HCT116 (cell line): ENCODE measurements around the gene DMD. TPM values are rescaled to one million over a fixed set of nuclear protein-coding genes. Genes with fewer than 3 reads are reported as not detected.

Experiments used
- ATAC-seq: fragments of 200-7000 bp; cut with Tn5 transposase; 2 replicates; pipeline ENCODE4 v1.9.1; 2020; ENCODE audit warnings: mild to moderate bottlenecking, moderate library complexity
- BruUV-seq: library from RNA; stranded (reverse); fragments of 400-500 nt; replicated peaks from 2 replicates; lab custom pipeline; 2021; lab: Mats Ljungman, UMichigan
- CTCF ChIA-PET: fragments of 300-600 bp; sonication (Branson Sonifier 250); formaldehyde crosslinking; loops from one replicate; lab custom pipeline; 2021; ENCODE audit warnings: antibody characterized with exemption; lab: Charles Lee
- POLR2A ChIA-PET: fragments of 300-600, 350-600 bp; sonication (Branson Sonifier 250); formaldehyde crosslinking; loops from one replicate; lab custom pipeline; 2021; ENCODE audit warnings: antibody characterized with exemption; lab: Charles Lee
- RAD21 ChIA-PET, 2 experiments: fragments of 300-600 bp; sonication (Branson Sonifier 250); formaldehyde crosslinking; loops; one replicate each; lab custom pipeline; 2023; ENCODE audit warnings: low total read pairs in 2 of 2; ENCODE audit not compliant: uncharacterized antibody in 2 of 2, unreplicated experiment in 2 of 2, low non-redundant PET in 1 of 2; lab: Charles Lee
- DNase-seq: peaks from one replicate; pipeline ENCODE4 v3.0.0-alpha.2; 2010; ENCODE audit warnings: low read depth, low spot score
- H2AFZ ChIP-seq: fragments of 200-600 bp; shearing (Covaris generic), sonication (generic); 2 replicates; pipeline ENCODE4 v1.6.1; 2017; ENCODE audit warnings: low read depth, mixed run types, mixed read lengths, antibody characterized with exemption, low read length; ENCODE audit not compliant: poor library complexity, severe bottlenecking
- H3K27ac ChIP-seq: 2 replicates; pipeline ENCODE4 v1.5.1; 2012; ENCODE audit warnings: low read depth, low read length
- H3K27me3 ChIP-seq: fragments of 200-600 bp; sonication (generic); 2 replicates; pipeline ENCODE4 v1.6.1; 2016; ENCODE audit warnings: mixed run types, low read length, mixed read lengths; ENCODE audit not compliant: insufficient read depth
- H3K36me3 ChIP-seq, 2 experiments: fragments of 200-500 bp in 1 of 2; fragments of 200-600 bp in 1 of 2; sonication (Bioruptor generic) in 1 of 2; sonication (generic) in 1 of 2; 2 replicates each; pipeline versions ENCODE4 v1.5.1 to v1.6.1; 2014 to 2016; ENCODE audit warnings: low read length in 2 of 2, inconsistent platforms in 1 of 2, mixed read lengths in 1 of 2, mixed run types in 1 of 2; ENCODE audit not compliant: insufficient read depth in 2 of 2, control insufficient read depth in 1 of 2
- H3K4me1 ChIP-seq, 2 experiments: fragments of 200-600 bp in 1 of 2; sonication (generic) in 1 of 2; 2 replicates each; pipeline versions ENCODE4 v1.5.1 to v1.6.1; 2012 to 2017; ENCODE audit warnings: low read length in 2 of 2, inconsistent platforms in 1 of 2, mild to moderate bottlenecking in 1 of 2, mixed read lengths in 1 of 2, mixed run types in 1 of 2, moderate library complexity in 1 of 2; ENCODE audit not compliant: insufficient read depth in 2 of 2, control insufficient read depth in 1 of 2
- H3K4me2 ChIP-seq: fragments of 200-600 bp; sonication (generic); 2 replicates; pipeline ENCODE4 v1.6.1; 2017; ENCODE audit warnings: mixed run types, low read length, mixed read lengths
- H3K4me3 ChIP-seq, 2 experiments: fragments of 200-600 bp in 1 of 2; sonication (generic) in 1 of 2; replicated peaks in 1 of 2; 2 replicates each; pipeline ENCODE4 v1.5.1; 2011 to 2016; ENCODE audit warnings: low read length in 2 of 2, control low read depth in 1 of 2, low read depth in 1 of 2, mild to moderate bottlenecking in 1 of 2, mixed read lengths in 1 of 2, mixed run types in 1 of 2
- H3K79me2 ChIP-seq: fragments of 200-600 bp; sonication (generic); 2 replicates; pipeline ENCODE4 v1.6.1; 2017; ENCODE audit warnings: mild to moderate bottlenecking, mixed run types, low read length, moderate library complexity, mixed read lengths; ENCODE audit not compliant: insufficient read depth
- H3K9ac ChIP-seq: fragments of 200-600 bp; sonication (generic); 2 replicates; pipeline ENCODE4 v1.6.1; 2016; ENCODE audit warnings: low read length, mixed read lengths
- H3K9me2 ChIP-seq: fragments of 200-600 bp; sonication (generic), shearing (Covaris generic); 2 replicates; pipeline ENCODE4 v1.6.1; 2017; ENCODE audit warnings: mixed run types, mild to moderate bottlenecking, moderate library complexity; ENCODE audit not compliant: insufficient read depth
- H3K9me3 ChIP-seq, 2 experiments: fragments of 200-500 bp in 1 of 2; fragments of 200-600 bp in 1 of 2; sonication (Bioruptor generic) in 1 of 2; sonication (generic) in 1 of 2; 2 replicates each; pipeline ENCODE4 v1.6.1; 2014 to 2017; ENCODE audit warnings: low read length in 2 of 2, mixed read lengths in 2 of 2, inconsistent platforms in 1 of 2, low read depth in 1 of 2, mild to moderate bottlenecking in 1 of 2, mixed run types in 1 of 2, moderate library complexity in 1 of 2; ENCODE audit not compliant: control insufficient read depth in 1 of 2, insufficient read depth in 1 of 2
- H4K20me1 ChIP-seq: fragments of 200-600 bp; sonication (generic), shearing (Covaris generic); 2 replicates; pipeline ENCODE4 v1.6.1; 2017; ENCODE audit warnings: mixed run types, mild to moderate bottlenecking, moderate library complexity; ENCODE audit not compliant: insufficient read depth
- ATF3 ChIP-seq: IDR thresholded peaks from 2 replicates; pipeline ENCODE4 v1.6.1; 2012
- CEBPB ChIP-seq: IDR thresholded peaks from 2 replicates; pipeline ENCODE4 v1.6.1; 2012; ENCODE audit warnings: low read depth
- CTCF ChIP-seq, 3 experiments: fragments of 200-600 bp in 1 of 3; sonication (generic) in 1 of 3; IDR thresholded peaks in 2 of 3; conservative IDR thresholded peaks in 1 of 3; 2 replicates each; pipeline ENCODE4 v1.5.1; 2012 to 2017; ENCODE audit warnings: low read depth in 2 of 3, low read length in 2 of 3, antibody characterized with exemption in 1 of 3, borderline replicate concordance in 1 of 3, control low read depth in 1 of 3, mild to moderate bottlenecking in 1 of 3, mixed read lengths in 1 of 3, mixed run types in 1 of 3, moderate library complexity in 1 of 3; ENCODE audit not compliant: insufficient read depth in 1 of 3
- EGR1 ChIP-seq: IDR thresholded peaks from 2 replicates; pipeline ENCODE4 v1.6.1; 2012; ENCODE audit warnings: low read depth
- EZH2 ChIP-seq: fragments of 200-600 bp; sonication (generic); IDR thresholded peaks from 2 replicates; pipeline ENCODE4 v1.6.1; 2017; ENCODE audit warnings: antibody characterized with exemption, mixed run types
- FOSL1 ChIP-seq: IDR thresholded peaks from 2 replicates; pipeline ENCODE4 v1.6.1; 2012; ENCODE audit warnings: low read depth
- JUND ChIP-seq: IDR thresholded peaks from 2 replicates; pipeline ENCODE4 v1.6.1; 2012
- MAX ChIP-seq: IDR thresholded peaks from 2 replicates; pipeline ENCODE4 v1.6.1; 2012
- POLR2A ChIP-seq: IDR thresholded peaks from 2 replicates; pipeline ENCODE4 v1.7.0; 2011; ENCODE audit warnings: borderline replicate concordance; ENCODE audit not compliant: insufficient read depth, insufficient read length; ENCODE audit errors: extremely low read depth
- POLR2AphosphoS5 ChIP-seq: IDR thresholded peaks from 2 replicates; pipeline ENCODE4 v1.6.1; 2011; ENCODE audit warnings: mild to moderate bottlenecking, low read depth, low read length, moderate library complexity
- RAD21 ChIP-seq: IDR thresholded peaks from 2 replicates; pipeline ENCODE4 v1.6.1; 2012; ENCODE audit warnings: low read depth, mild to moderate bottlenecking
- REST ChIP-seq: IDR thresholded peaks from 2 replicates; pipeline ENCODE4 v1.6.1; 2012; ENCODE audit warnings: low read depth
- SIN3A ChIP-seq: IDR thresholded peaks from 2 replicates; pipeline ENCODE4 v1.6.1; 2012; ENCODE audit warnings: low read depth
- SP1 ChIP-seq: IDR thresholded peaks from 2 replicates; pipeline ENCODE4 v1.6.1; 2012; ENCODE audit warnings: low read depth
- SRF ChIP-seq: IDR thresholded peaks from 2 replicates; pipeline ENCODE4 v1.6.1; 2012; ENCODE audit warnings: low read depth
- TCF7L2 ChIP-seq: IDR thresholded peaks from 2 replicates; pipeline ENCODE4 v1.7.0; 2011; ENCODE audit warnings: borderline replicate concordance, inconsistent platforms; ENCODE audit not compliant: insufficient read depth, insufficient read length; ENCODE audit errors: extremely low read depth
- ZBTB33 ChIP-seq: IDR thresholded peaks from 2 replicates; pipeline ENCODE4 v1.6.1; 2011; ENCODE audit warnings: mild to moderate bottlenecking, low read length, moderate library complexity; ENCODE audit not compliant: insufficient replicate concordance; ENCODE audit errors: extremely low read depth
- ZFX ChIP-seq: fragments of 450-650 bp; IDR thresholded peaks from 2 replicates; pipeline ENCODE4 v1.6.1; 2017
- ZNF274 ChIP-seq: fragments of 200-500 bp; sonication (Bioruptor generic); IDR thresholded peaks from 2 replicates; pipeline ENCODE4 v1.6.1; 2014; ENCODE audit warnings: mild to moderate bottlenecking, low read depth, low read length, inconsistent platforms
- intact Hi-C: fragments of 100-400 bp; cut with micrococcal nuclease; formaldehyde crosslinking; loops from 2 replicates; pipeline ENCODE4 v1.10.0; 2022
- total RNA-seq: library from RNA; stranded (reverse); gene quantifications from one replicate; pipeline ENCODE4 v1.2.1, GENCODE V29; 2021; ENCODE audit not compliant: unreplicated experiment

DMD gene
- total RNA-seq, 1 experiment from 2014 or later = 0.05 TPM

GRCh38 chrX:33138677-33139249 lies 72.6 kb downstream of the DMD start (continued):
- no peak for TF ChIP-seq POLR2A

- Histone ChIP-seq H3K4me1 (no peaks in the 10 kb centered on the region), H3K9ac (no peak overlapping the region), H4K20me1 (no peaks in the 10 kb centered on the region), H3K36me3 (no peaks in the 10 kb centered on the region), H3K4me3 (no peak overlapping the region), H3K9me3 (no peaks in the 10 kb centered on the region), H3K4me2 (no peak overlapping the region), H3K79me2 (no peaks in the 10 kb centered on the region), H3K27me3 (no peaks in the 10 kb centered on the region), H3K27ac (no peak overlapping the region), H3K9me2 (no peaks in the 10 kb centered on the region), H2AFZ (no peak overlapping the region)
- POLR2A ChIA-PET = no interaction called here
- no peak for ATAC-seq
- RAD21 ChIA-PET = no interaction called here
- no peak for TF ChIP-seq RAD21
- TF ChIP-seq JUND = no peak
- TF ChIP-seq MAX = no peak
- TF ChIP-seq EGR1 = no peak
- TF ChIP-seq ZNF274 = no peak
- no peak for TF ChIP-seq ATF3
- no peak for TF ChIP-seq TCF7L2
- TF ChIP-seq CTCF (IDR thresholded peaks at IDR 0.05 in 2 of 3, conservative IDR thresholded peaks at IDR 0.05 in 1 of 3; ENCODE audit: borderline replicate concordance in 1 of 3, insufficient read depth in 1 of 3, low read depth in 2 of 3, low read length in 2 of 3) = no peak
- TF ChIP-seq REST = no peak
- no peak for TF ChIP-seq POLR2A
- TF ChIP-seq SRF = no peak
- no peak for TF ChIP-seq ZBTB33
- TF ChIP-seq SP1 = no peak
- no peak for TF ChIP-seq ZFX
- no peak for TF ChIP-seq EZH2
- no peak for TF ChIP-seq POLR2AphosphoS5
- TF ChIP-seq CEBPB = no peak
- no peak for TF ChIP-seq FOSL1
- no peak for TF ChIP-seq SIN3A
- intact Hi-C loops = no loop called here
- CTCF ChIA-PET = no interaction called here
- no peak for DNase-seq
- BruUV-seq = no TSS peak
Measured at GRCh38 chrX:33134164-33134563, 77.2 kb downstream of the DMD start.
